Left renal cortex interstitium (tissue), 4 donors: Measurements from ENCODE around the gene WASHC4. TPM values are rescaled to one million over a fixed set of nuclear protein-coding genes. Genes with fewer than 3 reads are reported as not detected.
A peak's percentile ranks its signal among the peaks of the same experiment; 100 is the strongest.
"Not testable (repeated sequence)": the region's sequence is repeated elsewhere in the genome, so short reads cannot be mapped to it uniquely, and the experiment has no call there.

ENCODE experiments used
- DNase-seq, 4 donors: peaks; one replicate each; pipeline ENCODE4 v3.0.0-alpha.2; 2013; ENCODE audit warnings: low read depth in 4 of 4, low spot score in 2 of 4, missing footprints in 1 of 4
- polyA plus RNA-seq, 4 donors: library from polyadenylated mRNA; unstranded; fragments of 120-200 nt; gene quantifications; one replicate each; pipeline ENCODE4 v1.2.1, GENCODE V29; 2013; ENCODE audit not compliant: insufficient read length in 4 of 4

Gene WASHC4
- polyA plus RNA-seq, 4 donors, result 50.7 to 81.4 (median 57.7) TPM

DNA sequence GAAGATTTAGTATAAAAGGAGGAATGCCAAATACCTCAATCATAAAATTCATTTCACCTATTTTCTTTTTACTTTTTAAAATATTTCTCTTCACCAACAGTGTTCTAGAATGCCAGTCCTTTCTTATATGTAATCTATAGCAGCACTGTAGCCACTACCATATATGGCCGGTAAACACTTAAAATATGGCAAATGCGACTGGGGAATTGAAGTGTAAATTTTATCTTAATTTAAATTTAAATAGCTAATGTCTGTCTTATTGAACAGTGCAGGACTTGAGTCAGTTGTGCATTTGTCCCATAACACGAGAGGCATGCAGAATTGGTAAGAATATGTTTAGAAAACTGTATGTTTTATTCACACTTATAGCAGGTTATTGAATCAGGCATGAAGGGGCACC is 50.1 kb downstream of the WASHC4 start:
- DNase-seq, result no peak

DNA sequence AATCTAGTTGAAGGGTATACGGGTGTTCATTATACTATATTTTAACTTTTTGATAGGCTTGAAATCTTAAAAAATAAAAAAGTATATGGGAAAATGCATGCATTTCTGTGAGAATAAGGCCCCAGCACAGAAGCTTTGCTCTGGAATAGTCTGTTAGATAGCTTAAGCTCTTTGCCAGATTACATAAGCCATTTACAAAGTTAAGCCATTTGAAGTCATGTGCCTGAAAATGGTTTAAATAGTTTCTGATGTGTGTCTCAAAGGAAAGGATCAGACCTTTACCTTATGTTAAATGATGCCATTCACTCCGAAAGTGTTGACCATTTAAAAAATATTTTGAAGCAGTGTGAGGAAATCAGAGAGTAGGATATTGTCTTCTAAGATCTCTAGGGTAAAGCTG is 51.3 kb downstream of the WASHC4 start:
- no peak for DNase-seq

DNA sequence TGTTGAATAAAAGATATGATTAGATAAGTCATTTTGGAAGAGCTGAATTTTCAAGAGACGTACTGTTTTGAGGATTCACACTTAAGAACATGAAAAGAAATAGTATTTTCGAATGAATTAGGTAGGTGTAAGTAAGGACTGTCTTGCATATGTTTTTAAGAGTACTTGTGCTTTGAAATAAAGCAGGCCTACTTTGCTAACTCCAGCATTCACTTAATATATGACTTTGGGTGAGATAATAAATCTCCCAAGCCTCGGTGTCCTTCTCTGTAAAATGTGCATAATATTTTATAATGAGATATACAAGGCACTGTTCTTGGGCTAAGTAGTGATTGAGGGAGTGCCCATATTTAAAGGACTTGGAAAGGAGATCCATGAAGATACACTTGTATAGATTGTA is 54.6 kb downstream of the WASHC4 start:
- no peak for DNase-seq

DNA sequence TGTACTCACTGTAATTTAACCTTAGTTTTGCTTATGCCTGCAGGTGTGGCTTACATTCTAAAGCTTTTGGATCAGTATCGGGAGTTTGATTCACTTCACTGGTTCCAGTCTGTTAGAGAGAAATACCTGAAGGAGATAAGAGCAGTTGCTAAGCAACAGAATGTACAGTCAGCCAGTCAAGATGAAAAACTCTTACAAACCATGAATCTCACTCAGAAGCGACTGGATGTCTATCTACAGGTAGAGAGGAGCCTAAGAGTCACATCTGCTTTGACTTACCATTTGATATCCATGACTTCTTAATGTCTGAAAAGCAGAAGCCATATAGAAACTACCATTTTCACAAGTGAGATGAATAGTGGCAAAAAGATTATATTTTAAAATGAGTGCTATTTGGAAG is 56.5 kb downstream of the WASHC4 start:
- no peak for DNase-seq

DNA sequence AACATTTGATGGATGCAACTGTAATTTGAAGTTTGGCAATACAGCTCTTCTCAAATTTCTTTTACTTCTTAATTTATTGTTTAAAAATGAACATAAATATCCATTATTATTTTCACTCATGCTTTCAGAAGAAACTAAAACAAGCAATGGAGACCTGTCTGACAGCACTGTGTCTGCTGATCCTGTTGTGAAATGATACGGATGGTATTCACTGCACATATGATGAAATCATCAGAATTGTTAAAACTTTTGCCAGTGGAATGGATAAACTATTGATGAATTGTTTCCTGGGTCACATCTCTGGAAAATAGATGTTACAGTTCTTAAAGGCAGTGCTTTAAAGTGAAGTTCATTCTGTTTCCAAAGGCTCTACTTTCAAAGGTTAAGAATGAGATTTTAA is 59.2 kb downstream of the WASHC4 start:
- no peak for DNase-seq

DNA sequence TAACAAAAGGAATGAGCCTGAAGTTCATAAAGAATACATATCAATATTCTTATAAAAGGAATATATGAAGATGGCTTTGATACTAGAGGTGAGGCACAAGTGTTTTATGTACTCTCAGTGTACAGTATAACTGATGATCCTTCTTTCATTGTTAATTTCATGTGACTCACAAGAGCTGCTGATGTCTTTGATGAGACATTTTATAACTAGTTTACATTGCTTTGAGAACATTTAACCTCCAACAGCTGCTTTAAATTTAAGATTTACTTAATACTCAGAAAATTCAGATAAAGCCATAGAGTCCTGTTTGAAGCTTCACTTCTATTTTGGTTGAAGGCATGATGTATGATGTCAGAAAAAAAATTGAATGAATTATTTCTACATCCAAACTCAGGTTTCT is 59.8 kb downstream of the WASHC4 start:
- DNase-seq, result no peak

DNA sequence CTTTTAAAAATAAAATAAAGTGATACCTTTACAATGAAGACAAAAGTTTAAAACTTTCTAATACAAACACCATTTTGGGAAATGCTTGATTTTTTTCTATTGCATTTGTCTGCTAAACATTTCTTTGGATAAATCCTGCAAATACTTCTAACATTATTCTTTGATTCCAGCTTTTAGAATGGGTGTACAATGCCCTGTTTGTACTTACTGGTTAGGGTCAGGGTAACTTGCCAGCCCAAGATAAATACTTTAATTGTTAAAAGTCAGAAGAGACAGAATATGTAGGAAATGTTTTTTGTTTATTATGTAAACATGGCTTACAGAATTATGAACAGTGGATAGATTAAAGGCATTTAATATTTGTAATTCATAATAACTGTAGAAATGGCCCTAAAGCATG is 60.5 kb downstream of the WASHC4 start:
- no peak for DNase-seq

DNA sequence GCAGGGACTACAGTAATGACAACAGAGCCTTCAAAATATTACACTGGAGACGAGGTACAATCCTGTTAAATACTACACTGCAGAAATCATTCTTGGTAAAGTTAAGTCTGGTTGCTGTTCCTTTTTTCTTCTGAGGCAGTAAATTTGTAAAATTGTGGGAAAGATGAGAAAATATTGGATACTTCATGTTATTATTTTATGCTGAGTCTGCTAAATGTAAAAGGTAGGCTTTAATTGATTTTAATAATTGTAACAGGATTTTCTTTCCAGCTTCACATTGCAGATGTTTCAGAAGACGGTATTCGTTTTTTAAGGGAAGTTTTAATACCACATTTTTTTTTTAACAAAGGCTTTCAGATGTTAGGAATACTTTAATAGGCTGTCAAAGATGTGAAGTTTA is 62.6 kb downstream of the WASHC4 start:
- DNase-seq, result no peak

DNA sequence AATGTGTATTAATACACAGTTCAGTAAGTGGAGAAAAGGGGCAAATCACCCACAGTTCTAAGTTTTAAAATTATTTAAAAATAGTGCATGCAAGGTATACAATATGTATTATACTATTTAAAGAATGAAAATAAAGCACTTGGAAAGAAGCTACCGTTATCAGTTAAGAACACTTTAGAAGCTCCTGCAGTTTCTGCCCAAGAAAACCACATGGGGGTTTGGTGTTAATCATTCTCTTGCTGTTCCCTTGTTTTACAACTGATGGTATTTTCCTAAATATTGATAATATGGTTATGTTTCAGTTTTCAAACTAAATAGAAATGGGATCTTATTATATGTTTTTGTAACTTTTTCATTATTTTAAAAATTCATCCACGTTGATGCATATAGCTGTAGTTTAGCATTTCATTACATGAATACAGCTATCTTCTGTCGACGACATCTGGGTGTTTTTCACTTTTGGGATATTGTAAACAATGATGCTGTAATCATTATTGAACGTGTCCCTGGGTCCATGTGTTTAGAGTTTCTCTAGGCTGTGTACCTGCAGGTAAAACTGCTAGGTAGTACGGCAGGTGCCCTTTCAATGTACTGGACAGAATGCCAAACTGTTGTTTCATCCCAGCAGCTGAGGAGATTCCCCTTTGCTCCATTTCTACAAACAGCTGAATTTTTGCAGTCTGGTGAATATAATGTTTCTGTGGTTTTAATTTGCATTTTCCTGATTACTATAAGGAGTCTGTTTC is 64.3 kb downstream of the WASHC4 start:
- DNase-seq, result no peak

DNA sequence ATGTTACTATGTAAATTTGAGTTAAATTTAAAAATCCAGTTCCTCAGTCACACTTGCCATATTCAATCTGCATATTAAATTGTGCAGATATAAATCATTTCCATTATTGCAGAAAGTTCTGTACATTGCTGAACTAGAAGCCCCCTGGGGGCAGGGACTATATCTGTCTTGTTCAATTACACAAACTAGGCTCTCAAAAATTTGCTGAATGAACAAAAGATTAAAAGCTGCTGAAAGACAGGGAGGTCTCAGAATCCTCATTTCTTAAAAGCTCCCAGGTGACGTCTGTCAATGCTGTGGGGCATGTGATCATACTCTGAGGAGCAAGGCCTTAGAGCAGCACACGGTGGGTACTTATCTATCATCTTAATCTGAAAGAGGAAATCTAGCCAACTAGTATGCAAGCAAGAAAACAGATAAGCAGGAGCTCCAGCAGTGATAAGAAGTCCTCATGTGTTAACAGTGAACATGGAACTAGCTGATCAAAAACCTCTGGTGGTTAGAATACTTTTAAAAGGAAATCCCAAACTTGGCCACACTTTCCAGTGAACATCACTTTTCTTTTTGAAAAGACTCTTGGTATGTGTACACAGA is 68.0 kb downstream of the WASHC4 start:
- DNase-seq, result no peak

DNA sequence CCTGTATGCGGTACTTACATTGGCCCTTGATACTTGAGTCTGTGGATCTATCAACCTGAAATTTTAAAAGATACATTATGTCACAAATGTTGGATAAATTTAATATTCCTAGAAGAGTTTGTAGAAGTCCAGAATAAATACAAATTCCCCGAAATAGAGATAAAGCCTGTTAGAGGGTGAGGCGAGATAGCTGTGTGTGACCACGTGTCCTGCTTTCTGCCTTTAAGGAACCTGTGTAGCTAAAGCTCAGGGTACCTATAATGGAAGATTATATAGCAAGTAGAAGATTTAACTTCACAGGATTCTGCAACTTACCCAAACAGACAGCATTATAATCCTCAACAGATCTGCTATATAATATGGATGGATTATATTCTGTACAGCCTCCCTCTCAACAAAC is 69.7 kb downstream of the WASHC4 start:
- DNase-seq, result no peak

DNA sequence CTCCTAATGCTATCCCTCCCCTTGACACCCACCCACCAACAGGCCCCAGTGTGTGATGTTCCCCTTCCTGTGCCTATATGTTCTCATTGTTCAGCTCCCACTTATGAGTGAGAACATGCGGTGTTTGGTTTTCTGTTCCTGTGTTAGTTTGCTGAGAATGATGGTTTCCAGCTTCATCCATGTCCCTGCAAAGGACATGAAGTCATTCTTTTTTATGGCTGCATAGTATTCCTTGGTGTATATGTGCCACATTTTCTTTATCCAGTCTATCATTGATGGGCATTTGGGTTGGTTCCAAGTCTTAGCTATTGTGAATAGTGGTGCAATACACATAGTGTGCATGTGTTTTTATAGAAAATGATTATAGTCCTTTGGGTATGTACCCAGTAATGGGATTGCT is 71.6 kb downstream of the WASHC4 start:
- not testable (repeated sequence) for DNase-seq

DNA sequence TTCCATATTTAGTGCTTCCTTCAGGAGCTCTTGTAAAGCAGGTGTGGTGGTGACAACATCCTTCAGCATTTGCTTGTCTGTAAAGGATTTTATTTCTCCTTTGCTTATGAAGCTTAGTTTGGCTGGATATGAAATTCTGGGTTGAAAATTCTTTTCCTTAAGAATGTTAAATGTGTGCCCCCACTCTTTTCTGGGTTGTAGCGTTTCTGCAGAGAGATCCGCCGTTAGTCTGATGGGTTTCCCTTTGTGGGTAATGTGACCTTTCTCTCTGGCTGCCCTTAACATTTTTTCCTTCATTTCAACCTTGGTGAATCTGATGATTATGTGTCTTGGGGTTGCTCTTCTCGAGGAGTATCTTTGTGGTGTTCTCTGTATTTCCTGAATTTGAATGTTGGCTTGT is 75.9 kb downstream of the WASHC4 start:
- not testable (repeated sequence) for DNase-seq

DNA sequence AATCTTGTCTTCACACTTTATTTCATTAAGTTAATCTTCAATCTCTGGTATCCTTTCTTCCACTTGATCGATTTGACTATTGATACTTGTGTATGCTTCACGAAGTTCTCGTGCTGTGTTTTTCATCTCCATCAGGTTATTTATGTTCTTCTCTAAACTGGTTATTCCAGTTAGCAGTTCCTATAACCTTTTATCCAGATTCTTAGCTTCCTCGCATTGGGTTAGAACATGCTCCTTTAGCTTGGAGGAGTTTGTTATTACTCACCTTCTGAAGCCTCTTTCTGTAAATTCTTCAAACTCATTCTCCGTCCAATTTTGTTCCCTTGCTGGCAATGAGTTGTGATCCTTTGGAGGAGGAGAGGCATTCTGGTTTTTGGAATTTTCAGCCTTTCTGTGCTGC is 76.4 kb downstream of the WASHC4 start:
- DNase-seq, result not testable (repeated sequence)

DNA sequence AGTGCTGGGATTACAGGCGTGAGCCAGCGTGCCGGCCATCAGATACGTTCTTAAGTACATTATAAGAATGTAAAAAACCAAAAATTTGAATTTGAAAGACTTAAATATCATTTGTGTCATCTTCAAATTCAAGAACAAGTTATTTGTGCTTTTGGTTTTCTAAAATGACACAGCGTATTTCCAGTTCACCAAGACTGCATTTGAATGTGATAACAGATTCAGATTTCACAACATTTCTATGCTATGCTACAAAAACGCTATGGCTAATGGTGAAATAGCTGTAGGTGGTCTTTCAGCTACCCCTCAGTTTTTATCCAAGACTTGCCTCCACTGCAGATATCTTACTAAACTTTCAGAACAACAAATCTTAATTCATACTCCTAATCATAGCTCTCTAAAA is 81.8 kb downstream of the WASHC4 start:
- DNase-seq, result no peak

DNA sequence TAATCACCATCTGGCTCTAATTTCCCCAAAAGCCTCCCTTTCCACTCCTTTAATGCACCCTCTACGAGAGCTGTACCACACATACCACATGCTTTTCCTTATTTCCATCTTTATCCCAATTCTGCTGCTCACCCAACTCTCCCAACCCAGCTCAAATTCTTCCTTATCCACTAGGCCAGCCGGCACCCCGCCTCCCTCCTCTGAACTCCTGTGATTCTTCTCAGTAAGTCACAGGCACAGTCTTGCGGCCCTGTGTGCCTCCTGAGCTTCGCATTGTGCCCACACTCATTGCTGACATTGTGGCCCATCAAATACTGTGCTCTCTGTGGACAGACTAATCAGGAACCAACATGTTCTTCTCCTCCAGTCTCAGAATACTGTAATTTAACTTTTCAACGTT is 83.0 kb downstream of the WASHC4 start:
- DNase-seq, result no peak

DNA sequence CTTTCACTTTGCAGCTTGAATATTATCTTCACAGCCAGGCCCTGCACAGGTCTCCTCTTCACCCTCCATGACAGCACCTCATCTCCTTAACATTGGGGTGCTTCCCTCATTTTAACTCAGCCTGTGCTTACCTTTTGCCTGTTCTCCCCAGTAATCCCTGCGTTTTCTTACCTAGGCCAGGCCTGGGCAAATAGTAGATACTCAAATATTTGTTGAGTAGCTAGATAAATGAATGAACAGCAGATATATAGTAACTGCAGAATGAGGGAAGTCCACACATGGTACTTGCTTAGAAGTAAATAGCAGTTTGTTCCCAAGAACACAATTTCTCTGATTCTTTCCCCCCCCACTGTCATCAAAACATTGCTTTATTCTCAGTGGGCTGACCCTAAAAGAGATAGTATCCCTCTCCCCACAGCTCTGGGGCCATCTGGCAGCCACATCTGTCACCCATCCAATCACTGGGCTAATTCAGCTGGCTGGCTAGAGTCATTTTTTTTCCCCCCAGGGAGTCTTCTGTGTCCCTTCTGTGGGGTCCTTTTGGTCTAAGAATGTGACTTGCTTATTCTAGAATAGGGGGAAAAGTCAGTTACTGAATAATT is 85.2 kb downstream of the WASHC4 start:
- DNase-seq, result no peak

DNA sequence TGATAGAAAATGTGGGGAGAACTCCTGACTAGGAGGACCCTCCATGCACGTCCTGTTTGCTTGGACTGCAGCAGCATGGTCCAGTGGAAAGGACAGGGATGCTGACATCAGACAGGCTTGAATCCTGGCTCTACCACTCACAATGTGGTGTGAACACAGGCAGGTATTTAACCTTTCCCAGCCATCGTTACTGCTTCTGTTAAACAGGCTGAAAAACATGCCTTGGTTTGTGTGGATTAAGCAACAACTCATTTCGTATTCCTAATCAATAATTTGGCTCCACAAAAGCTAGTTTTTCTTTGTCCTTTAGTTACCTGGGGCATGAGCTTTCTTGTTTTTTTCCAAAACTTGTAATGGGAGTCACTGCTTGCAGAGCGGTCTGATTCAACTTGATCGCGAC is 87.4 kb downstream of the WASHC4 start:
- no peak for DNase-seq

DNA sequence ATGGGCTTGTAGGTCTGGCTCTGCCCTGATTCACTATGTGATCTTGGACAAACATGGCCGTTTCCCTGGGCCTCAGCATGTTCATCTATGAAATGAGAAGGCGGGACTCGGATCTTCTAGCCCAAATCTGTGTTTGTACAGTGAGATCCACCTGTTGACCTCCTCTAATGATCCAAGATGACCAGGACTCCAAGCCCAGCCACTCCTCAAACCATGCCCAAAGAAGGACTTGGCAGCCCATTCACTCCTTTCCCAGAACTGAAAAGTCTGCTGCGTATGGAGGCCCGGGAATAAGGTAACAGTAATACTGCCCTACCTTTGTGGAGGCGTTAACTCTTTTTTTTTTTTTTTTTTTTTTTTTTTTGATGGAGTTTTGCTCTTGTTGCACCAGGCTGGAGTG is 88.6 kb downstream of the WASHC4 start:
- no peak for DNase-seq

DNA sequence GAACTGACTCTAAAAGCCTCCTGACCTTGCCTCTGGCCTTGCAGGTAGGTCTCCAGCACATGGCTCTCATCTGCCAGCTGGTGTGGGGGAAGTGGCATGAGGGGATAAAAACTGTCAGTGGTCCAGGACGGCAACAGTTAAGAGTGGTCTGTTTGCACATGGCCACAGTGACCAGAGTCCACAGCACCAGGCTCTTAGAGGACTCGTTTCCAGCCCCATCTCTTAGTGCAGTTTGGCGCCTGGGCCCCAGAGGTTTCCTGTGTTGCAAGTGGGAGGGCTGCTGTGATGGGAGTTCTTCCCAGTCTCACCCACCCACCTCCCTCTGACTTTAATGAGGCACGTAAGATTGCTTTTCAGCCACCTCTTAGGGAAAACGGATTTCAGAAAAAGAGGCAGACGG is 91.4 kb downstream of the WASHC4 start:
- DNase-seq, result no peak

DNA sequence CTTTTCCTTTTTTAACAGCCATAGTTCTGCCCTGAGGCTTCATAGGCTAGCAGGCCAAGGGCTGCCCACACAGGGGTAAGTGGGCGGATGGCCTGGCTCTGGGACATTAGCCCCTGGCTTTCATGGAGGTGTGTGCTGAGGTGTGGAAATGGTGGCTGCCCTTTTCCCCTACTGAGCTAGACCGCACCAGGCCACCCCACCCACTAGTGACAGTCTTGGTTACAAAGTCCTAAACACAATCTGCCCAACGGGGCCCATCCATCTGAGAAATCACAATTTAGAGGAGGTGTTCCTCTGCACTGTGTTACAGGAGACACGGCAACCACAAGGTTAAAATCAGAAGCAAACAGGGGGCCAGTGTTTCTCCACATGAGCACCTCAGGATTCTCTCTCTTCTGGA is 92.9 kb downstream of the WASHC4 start:
- no peak for DNase-seq

DNA sequence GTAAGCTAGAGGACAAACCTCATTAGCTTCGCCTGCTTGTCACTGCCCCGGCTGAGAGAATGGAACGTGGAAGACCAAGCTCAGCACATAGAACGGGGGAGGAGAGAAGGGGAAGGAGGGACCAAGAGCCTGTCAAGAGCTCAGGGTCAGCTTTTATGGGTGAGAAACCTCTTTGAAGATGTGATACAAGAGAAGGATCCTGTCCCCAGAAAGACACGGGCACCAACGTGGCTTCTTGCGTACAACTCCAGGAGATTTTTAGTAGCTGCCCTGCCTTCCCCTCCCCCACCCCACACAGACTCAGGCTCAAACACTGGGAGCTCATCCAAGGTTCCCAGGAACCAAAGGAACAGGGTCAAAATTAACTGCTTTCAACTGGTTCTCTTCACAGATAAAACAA is 93.8 kb downstream of the WASHC4 start:
- peak in 1 of 4 donors; percentile 26 for DNase-seq
